Measurements from ENCODE around the gene IKZF3. TPM values are rescaled to one million over a fixed set of nuclear protein-coding genes. Genes with fewer than 3 reads are reported as not detected.

Gene IKZF3
- total RNA-seq, 2 donors from 2014 or later, result 4.8 to 5.6 TPM

DNA sequence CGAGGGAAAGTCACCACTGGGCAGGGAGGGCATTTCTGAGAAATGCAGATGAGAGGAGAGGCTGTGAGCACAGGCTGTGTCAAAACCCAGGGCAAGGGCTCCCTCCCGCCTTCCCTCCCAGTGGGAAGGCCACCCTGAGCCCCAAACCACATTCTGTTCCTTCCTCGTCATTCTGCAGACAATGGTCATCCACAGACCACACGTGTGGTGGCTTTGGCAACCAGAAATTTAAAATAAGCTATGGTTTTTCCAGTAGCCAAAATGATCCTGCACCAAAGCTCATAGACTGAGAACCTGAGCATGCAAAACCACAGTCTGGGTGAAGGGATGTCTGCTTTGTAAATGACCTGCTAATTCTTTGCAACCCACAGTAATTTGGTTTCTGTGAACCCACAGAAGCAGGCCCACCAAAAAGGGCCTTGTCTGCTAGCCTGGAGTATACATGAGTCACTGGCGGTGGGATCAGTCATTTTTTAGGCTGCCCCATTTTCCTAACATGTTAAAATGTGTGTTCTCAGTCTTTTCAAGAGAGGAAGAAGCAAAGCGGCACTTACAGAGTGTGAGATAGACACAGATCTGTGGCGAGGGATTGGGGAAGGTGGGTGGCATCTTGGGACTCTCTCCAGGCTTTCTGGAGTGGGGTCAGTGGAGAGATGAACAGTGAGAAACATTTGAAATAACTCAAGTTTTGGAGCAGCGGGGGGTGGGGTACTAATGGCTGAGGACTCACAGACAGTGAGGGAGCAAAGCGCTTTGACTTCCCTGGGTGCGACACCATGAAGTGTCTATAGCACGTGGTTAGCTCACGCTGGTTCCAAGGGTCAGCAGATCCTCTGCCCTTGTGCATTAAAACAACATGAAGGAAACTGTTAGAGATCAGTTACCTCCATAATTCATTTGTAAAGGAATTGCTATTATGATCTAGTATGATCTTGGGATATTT, 105.9 kb downstream of the IKZF3 start:
- Histone ChIP-seq H3K27me3 (replicated peaks; ENCODE audit: insufficient read depth) (no peaks in the 10 kb centered on the region), H3K27ac (no peak overlapping the region), H3K4me3 (no peak overlapping the region), H3K9me3 (no peaks in the 10 kb centered on the region), H3K4me1 (ENCODE audit: control insufficient read depth in 1 of 2, low read depth in 2 of 2) (peaks cover 0 to 12% of the 10 kb centered on the region in 2 donors), H3K36me3 (no peaks in the 10 kb centered on the region)
- no peak for DNase-seq (ENCODE audit: low spot score)
- no peak for ATAC-seq (ENCODE audit: insufficient number of reproducible peaks, low FRiP score, low read depth)
- TF ChIP-seq, protein P1, sequence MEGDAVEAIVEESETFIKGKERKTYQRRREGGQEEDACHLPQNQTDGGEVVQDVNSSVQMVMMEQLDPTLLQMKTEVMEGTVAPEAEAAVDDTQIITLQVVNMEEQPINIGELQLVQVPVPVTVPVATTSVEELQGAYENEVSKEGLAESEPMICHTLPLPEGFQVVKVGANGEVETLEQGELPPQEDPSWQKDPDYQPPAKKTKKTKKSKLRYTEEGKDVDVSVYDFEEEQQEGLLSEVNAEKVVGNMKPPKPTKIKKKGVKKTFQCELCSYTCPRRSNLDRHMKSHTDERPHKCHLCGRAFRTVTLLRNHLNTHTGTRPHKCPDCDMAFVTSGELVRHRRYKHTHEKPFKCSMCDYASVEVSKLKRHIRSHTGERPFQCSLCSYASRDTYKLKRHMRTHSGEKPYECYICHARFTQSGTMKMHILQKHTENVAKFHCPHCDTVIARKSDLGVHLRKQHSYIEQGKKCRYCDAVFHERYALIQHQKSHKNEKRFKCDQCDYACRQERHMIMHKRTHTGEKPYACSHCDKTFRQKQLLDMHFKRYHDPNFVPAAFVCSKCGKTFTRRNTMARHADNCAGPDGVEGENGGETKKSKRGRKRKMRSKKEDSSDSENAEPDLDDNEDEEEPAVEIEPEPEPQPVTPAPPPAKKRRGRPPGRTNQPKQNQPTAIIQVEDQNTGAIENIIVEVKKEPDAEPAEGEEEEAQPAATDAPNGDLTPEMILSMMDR (IDR thresholded peaks at IDR 0.05), result no peak

DNA sequence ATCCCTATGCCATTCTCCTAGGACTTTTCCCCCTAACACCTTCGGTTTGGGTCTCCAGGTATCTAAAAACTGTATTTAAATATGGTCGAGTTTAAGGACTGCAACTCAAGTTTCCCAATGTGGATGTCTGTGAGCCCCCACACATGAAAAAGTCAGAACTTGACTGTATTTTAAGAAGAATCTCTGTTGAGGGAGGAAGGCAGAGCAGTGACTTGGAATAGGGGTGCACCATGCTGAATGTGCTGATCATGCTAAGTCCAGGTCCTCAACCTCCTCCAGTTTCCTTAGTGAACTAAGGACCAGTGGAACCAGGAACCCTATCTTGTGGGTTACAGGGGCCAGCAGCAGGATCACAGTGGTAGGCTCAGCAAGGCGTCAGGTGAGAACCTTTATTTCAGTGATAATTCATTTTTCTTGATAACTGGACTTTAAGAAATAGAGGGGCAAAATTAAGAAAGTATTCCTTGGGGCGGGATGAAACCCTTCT, 106.9 kb downstream of the IKZF3 start:
- H3K27ac ChIP-seq, result no peak overlapping the region
- TF ChIP-seq, protein P1 (IDR thresholded peaks at IDR 0.05), result no peak
- no peaks in the 10 kb centered on the region for H3K36me3 ChIP-seq
- H3K9me3 ChIP-seq, result no peaks in the 10 kb centered on the region
- H3K27me3 ChIP-seq (replicated peaks; ENCODE audit: insufficient read depth), result no peaks in the 10 kb centered on the region
- no peak overlapping the region for H3K4me3 ChIP-seq
- peaks cover 0 to 17% of the 10 kb centered on the region in 2 donors for H3K4me1 ChIP-seq (ENCODE audit: control insufficient read depth in 1 of 2, low read depth in 2 of 2)
- ATAC-seq (ENCODE audit: insufficient number of reproducible peaks, low FRiP score, low read depth) (no peak), DNase-seq (ENCODE audit: low spot score) (no peak)

DNA sequence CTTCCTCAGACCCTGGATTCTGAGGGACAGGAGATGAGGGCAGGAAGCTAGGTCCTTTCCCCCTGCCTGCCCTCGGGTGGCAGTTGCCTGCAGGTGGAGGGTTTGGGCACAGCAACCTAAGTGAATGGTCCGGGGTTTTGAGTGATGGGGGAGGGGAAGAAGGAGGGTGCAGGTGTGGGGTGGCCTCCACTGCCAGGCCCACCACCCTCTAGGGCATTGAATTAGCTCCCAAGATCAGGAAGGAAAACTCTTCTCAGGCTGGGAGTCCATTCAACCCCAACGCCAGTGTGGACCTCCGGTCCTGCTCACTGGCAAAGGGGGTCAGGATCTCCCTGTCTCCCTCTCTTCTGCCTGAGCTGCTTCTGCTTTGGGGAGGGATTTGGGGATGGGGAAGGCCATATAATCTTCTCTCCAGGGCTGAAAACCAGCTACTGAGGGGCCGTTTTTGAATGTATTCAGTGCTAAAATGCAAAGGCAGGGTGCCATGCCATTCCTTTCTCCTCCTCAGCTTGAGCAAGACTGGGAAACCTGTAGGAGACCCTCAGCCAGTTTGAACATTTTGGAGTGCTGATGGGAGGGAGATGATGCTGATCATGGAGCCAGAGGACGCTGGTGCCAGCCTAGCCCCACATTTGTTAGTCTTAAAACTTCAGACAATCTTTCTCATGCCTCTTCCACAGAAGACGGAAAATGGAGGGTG, 107.6 kb downstream of the IKZF3 start:
- no peak overlapping the region for H3K27ac ChIP-seq
- H3K4me3 ChIP-seq, result no peak overlapping the region
- H3K4me1 ChIP-seq (ENCODE audit: control insufficient read depth in 1 of 2, low read depth in 2 of 2), result peaks cover 0 to 21% of the 10 kb centered on the region in 2 donors
- TF ChIP-seq, protein P1 (IDR thresholded peaks at IDR 0.05), result no peak
- no peak for DNase-seq (ENCODE audit: low spot score)
- no peaks in the 10 kb centered on the region for H3K27me3 ChIP-seq (replicated peaks; ENCODE audit: insufficient read depth)
- no peaks in the 10 kb centered on the region for H3K36me3 ChIP-seq
- no peak for ATAC-seq (ENCODE audit: insufficient number of reproducible peaks, low FRiP score, low read depth)
- H3K9me3 ChIP-seq, result no peaks in the 10 kb centered on the region

DNA sequence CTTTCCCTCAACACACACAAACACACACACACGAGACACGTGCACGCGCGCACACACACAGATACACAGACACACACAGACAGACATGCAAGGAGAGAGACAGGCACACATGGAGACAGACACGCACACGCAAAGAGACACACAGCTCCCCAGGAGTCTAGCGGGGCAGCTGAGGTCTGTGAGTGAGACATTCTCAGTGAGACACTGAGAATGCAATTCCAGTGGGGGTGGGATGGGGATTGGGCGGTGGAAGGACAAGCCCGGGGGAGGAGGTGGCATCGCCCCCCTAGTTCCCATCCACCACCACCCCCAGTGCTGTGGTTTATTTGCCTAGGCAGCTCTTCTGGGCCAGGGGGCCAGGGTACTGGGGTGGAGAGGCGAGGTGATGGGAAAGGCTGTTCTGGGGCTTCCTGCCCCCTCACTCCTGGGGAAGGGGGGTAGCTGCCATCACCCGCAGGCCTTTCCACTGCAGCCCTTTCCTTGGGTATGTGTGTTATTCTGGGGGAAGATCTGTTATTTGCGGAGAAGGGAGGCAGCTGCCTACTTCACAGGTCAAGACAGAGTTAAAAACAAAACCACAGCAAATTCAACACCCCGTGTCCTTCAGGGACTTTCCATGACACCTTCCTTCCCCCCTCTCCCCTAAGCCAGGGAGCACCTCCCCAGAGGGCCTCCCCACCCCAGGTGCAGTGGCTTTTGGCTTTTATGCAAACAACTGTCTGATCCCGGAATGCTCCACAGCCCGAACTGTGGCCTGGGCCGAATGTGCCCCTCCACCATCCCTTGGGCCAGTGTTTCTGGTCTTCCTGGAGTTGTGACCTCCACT, 108.3 kb downstream of the IKZF3 start:
- no peak for ATAC-seq (ENCODE audit: insufficient number of reproducible peaks, low FRiP score, low read depth)
- H3K9me3 ChIP-seq, result no peaks in the 10 kb centered on the region
- no peak for DNase-seq (ENCODE audit: low spot score)
- H3K27ac ChIP-seq, result peak overlapping the region in 1 of 2 donors; percentile 80
- H3K27me3 ChIP-seq (replicated peaks; ENCODE audit: insufficient read depth), result no peaks in the 10 kb centered on the region
- H3K4me1 ChIP-seq (ENCODE audit: control insufficient read depth in 1 of 2, low read depth in 2 of 2), result peaks cover 0 to 23% of the 10 kb centered on the region in 2 donors
- no peaks in the 10 kb centered on the region for H3K36me3 ChIP-seq
- TF ChIP-seq, protein P1 (IDR thresholded peaks at IDR 0.05), result no peak
- H3K4me3 ChIP-seq, result no peak overlapping the region

Data from thoracic aorta (tissue), 2 donors.